Osteocyte (in vitro differentiated cells): Measurements from ENCODE around the gene NFIA. TPM values are rescaled to one million over a fixed set of nuclear protein-coding genes. Genes with fewer than 3 reads are reported as not detected.

Experiments
- DNase-seq: peaks from one replicate; pipeline ENCODE4 v3.0.0; 2021; ENCODE audit warnings: mixed read lengths; ENCODE audit not compliant: unreplicated experiment; ENCODE audit errors: extremely low spot score
- H3K27ac Mint-ChIP-seq: one replicate; pipeline ENCODE4 v1.8.0; 2021; ENCODE audit warnings: mild to moderate bottlenecking, mixed read lengths; ENCODE audit not compliant: unreplicated experiment
- H3K27me3 Mint-ChIP-seq: one replicate; pipeline ENCODE4 v1.8.0; 2021; ENCODE audit warnings: mixed read lengths; ENCODE audit not compliant: unreplicated experiment
- H3K36me3 Mint-ChIP-seq: one replicate; pipeline ENCODE4 v1.8.0; 2021; ENCODE audit warnings: mixed read lengths; ENCODE audit not compliant: unreplicated experiment
- H3K4me1 Mint-ChIP-seq: one replicate; pipeline ENCODE4 v1.8.0; 2021; ENCODE audit warnings: mixed read lengths; ENCODE audit not compliant: unreplicated experiment
- H3K4me3 Mint-ChIP-seq: one replicate; pipeline ENCODE4 v1.8.0; 2021; ENCODE audit warnings: mild to moderate bottlenecking, moderate library complexity, mixed read lengths; ENCODE audit not compliant: unreplicated experiment
- H3K9me3 Mint-ChIP-seq: one replicate; pipeline ENCODE4 v1.8.0; 2021; ENCODE audit warnings: mixed read lengths; ENCODE audit not compliant: unreplicated experiment
- total RNA-seq: library from RNA; stranded (reverse); gene quantifications from 2 replicates; pipeline ENCODE4 v1.2.1, GENCODE V29; 2021
- TF ChIP-seq, protein P1 (sequence below): fragments of 200-600 bp; sonication (generic); IDR thresholded peaks from 2 replicates; pipeline ENCODE4 v1.5.0; 2021; ENCODE audit warnings: antibody characterized with exemption, mild to moderate bottlenecking, moderate library complexity

Gene NFIA
- total RNA-seq, 1 donor from 2014 or later = 46.7 TPM

DNA sequence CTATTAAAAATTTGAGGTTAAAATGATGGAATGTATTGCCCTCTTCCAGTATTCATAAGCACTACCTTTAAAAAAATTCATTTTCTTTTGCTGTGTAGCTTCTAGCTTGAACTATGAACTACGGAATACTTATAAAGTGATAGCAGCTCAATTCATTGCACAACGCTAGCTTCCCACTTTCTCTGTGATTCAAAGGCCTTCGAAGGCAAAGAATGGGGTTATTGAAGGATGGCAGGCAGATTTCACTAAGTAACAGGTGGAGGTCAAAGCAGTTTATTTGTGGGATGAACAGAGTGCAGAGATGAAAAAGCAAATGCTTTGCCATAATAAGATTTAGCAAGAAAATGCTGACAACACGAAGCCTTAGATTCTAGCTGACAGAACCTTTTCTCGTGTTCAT lies 290.6 kb downstream of the NFIA start:
- Mint-ChIP-seq H3K4me1 (no peaks in the 10 kb centered on the region), H3K27me3 (no peaks in the 10 kb centered on the region), H3K27ac (no peak overlapping the region), H3K4me3 (no peak overlapping the region), H3K36me3 (peaks cover 14% of the 10 kb centered on the region), H3K9me3 (no peaks in the 10 kb centered on the region)
- TF ChIP-seq, protein P1, sequence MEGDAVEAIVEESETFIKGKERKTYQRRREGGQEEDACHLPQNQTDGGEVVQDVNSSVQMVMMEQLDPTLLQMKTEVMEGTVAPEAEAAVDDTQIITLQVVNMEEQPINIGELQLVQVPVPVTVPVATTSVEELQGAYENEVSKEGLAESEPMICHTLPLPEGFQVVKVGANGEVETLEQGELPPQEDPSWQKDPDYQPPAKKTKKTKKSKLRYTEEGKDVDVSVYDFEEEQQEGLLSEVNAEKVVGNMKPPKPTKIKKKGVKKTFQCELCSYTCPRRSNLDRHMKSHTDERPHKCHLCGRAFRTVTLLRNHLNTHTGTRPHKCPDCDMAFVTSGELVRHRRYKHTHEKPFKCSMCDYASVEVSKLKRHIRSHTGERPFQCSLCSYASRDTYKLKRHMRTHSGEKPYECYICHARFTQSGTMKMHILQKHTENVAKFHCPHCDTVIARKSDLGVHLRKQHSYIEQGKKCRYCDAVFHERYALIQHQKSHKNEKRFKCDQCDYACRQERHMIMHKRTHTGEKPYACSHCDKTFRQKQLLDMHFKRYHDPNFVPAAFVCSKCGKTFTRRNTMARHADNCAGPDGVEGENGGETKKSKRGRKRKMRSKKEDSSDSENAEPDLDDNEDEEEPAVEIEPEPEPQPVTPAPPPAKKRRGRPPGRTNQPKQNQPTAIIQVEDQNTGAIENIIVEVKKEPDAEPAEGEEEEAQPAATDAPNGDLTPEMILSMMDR = no peak
- DNase-seq = no peak

DNA sequence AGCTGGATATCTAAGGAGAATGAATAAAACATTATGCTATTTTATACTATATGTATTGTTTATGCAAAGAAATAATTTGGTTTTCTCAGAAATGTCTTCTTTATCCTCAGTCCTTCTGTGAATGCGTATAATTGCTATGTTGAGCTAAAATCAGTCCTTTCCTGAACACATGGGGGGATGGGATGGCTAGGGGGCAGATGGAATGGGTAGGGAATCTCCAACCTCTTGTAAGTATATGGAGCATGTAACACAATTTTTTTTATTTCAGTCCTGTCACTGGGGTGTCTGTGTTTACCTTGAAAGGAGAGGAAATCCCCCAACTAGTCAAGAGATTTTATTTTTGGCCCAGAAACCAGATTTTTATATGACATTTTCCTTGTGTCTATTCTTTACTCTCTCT lies 291.8 kb downstream of the NFIA start:
- no peaks in the 10 kb centered on the region for H3K4me1 Mint-ChIP-seq
- H3K36me3 Mint-ChIP-seq = peaks cover 14% of the 10 kb centered on the region
- TF ChIP-seq, protein P1 = no peak
- no peaks in the 10 kb centered on the region for H3K27me3 Mint-ChIP-seq
- no peak overlapping the region for H3K27ac Mint-ChIP-seq
- DNase-seq = no peak
- H3K4me3 Mint-ChIP-seq = no peak overlapping the region
- no peaks in the 10 kb centered on the region for H3K9me3 Mint-ChIP-seq

DNA sequence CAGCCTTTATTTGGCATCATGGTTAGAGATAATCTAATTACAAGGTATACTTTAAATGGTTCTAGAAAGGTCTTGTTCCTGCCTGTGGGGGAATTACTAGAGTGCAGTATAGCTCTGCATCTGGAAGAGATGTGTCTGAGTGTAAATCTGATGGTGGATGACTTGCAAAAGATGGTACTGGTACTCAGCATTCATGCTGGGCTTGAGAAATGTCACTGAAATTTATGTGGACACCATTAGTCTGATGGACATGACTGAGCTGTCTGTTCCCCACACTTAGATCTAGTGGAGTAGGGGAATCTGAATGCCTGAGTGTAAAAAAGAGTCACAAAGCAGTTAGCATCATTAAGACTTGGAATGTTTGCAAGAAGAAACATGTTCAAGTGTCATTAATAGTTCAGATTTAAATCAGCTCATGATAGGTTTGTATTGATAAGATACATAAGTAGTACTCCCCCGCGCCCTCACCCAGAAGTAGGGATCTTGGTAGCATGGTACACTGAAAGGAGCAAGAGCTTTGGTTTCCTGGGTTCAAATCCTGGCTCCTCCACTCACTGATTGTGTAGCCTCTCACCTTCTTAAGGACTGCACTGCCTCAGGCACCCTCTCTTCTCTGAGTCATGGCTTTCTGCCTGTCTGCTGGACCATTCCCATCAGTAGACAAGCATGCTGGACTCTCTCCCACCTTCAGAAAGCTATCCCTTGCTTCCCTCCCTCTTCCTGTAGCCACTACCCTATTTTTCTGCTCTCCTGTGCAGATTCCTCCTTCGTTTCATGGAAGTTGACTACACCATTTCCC lies 292.9 kb downstream of the NFIA start:
- Mint-ChIP-seq H3K9me3 (no peaks in the 10 kb centered on the region), H3K4me3 (no peak overlapping the region), H3K27me3 (no peaks in the 10 kb centered on the region), H3K36me3 (peaks cover 10% of the 10 kb centered on the region), H3K27ac (no peak overlapping the region), H3K4me1 (no peaks in the 10 kb centered on the region)
- TF ChIP-seq, protein P1 = no peak
- DNase-seq = no peak

DNA sequence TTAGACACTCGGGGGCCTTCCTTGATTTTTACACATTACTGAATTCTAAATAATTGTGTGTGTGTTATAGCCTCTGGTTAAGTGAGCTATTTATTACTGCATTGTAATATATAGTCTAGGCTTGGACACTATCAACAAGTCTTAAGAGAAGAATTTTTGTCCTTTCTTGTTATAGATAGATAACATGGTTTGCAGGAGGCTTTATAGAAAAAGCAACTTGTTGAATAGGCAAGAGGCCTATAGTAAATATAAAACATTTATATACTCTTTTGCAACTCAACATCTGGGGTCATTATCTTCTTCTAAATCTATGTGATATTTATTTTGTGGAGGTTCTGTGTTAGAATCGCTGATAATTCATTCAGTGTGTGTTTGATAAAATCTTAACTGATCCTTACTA lies 293.8 kb downstream of the NFIA start:
- Mint-ChIP-seq H3K4me3 (no peak overlapping the region), H3K9me3 (no peaks in the 10 kb centered on the region), H3K27ac (no peak overlapping the region), H3K36me3 (peaks cover 4% of the 10 kb centered on the region), H3K4me1 (no peaks in the 10 kb centered on the region), H3K27me3 (no peaks in the 10 kb centered on the region)
- TF ChIP-seq, protein P1 = no peak
- no peak for DNase-seq

DNA sequence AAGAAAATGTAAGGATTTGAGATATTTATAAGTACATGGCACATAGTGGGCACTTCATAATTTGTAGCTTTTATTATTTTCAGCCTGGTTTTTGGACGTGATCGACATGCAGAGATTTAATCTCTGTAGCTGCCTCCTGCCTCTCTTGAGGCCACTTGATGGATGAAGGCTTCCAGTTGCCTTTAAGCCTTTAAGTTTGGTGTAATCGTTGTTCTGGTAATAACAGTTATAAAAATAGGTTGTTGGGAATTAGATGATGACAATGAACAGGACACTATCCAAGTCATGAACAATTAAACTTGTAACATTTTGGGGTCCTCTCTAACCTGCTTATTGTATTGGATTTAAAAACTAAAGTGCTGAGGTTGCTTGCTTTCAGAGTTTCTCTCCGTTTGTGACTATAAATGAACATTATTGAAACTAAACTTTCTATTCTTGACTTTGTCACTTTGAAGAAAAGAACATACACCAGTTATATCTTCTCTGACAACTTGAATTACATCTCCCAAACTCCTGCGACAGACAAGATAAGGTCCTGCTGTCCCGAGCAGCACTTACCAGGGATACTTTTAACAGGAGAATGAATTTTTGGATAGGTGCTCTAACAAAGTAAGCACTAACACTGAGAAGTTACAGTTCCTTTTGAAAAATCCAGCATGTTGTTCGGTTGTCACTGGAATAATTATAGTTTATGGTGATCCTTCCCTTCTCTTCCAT lies 295.0 kb downstream of the NFIA start:
- H3K36me3 Mint-ChIP-seq = peaks cover 4% of the 10 kb centered on the region
- no peaks in the 10 kb centered on the region for H3K9me3 Mint-ChIP-seq
- H3K27me3 Mint-ChIP-seq = no peaks in the 10 kb centered on the region
- TF ChIP-seq, protein P1 = no peak
- H3K4me1 Mint-ChIP-seq = peaks cover 3% of the 10 kb centered on the region
- no peak overlapping the region for H3K27ac Mint-ChIP-seq
- H3K4me3 Mint-ChIP-seq = no peak overlapping the region
- no peak for DNase-seq
